Activated CD8-positive, alpha-beta T cell treated with anti-CD3 and anti-CD28 coated beads, Interleukin-2, amount 10 ng/mL, durations not matched to agents 7 days and 5 days (primary cell): ENCODE results near the gene MYOM1. TPM values are rescaled to one million over a fixed set of nuclear protein-coding genes. Genes with fewer than 3 reads are reported as not detected.
"Not testable (repeated sequence)": the region's sequence is repeated elsewhere in the genome, so short reads cannot be mapped to it uniquely, and the experiment has no call there.

ENCODE experiments used
- ATAC-seq: fragments of 150-1000 bp; cut with Tn5 transposase; one replicate; pipeline ENCODE4 v1.10.0; 2021; ENCODE audit warnings: moderate library complexity
- CTCF ChIA-PET: fragments of 350-600 bp; sonication (Branson Sonifier 250); formaldehyde crosslinking; loops from one replicate; lab custom pipeline; 2021; ENCODE audit warnings: antibody characterized with exemption; lab: Charles Lee
- POLR2A ChIA-PET: fragments of 350-600 bp; sonication (Branson Sonifier 250); formaldehyde crosslinking; loops from one replicate; lab custom pipeline; 2021; ENCODE audit warnings: antibody characterized with exemption; lab: Charles Lee
- DNase-seq: peaks from one replicate; pipeline ENCODE4 v3.0.0-alpha.2; 2020
- H3K27ac Mint-ChIP-seq: one replicate; pipeline ENCODE4 v1.8.0; 2021; ENCODE audit warnings: mild to moderate bottlenecking, mixed read lengths
- H3K27me3 Mint-ChIP-seq: one replicate; pipeline ENCODE4 v1.8.0; 2021; ENCODE audit warnings: low read depth, mixed read lengths
- H3K36me3 Mint-ChIP-seq: one replicate; pipeline ENCODE4 v1.8.0; 2021; ENCODE audit warnings: low read depth, mixed read lengths
- H3K4me1 Mint-ChIP-seq: one replicate; pipeline ENCODE4 v1.8.0; 2021; ENCODE audit warnings: low read depth, mixed read lengths
- H3K4me3 Mint-ChIP-seq: one replicate; pipeline ENCODE4 v1.8.0; 2021; ENCODE audit warnings: mild to moderate bottlenecking, mixed read lengths
- H3K9me3 Mint-ChIP-seq: one replicate; pipeline ENCODE4 v1.8.0; 2022; ENCODE audit warnings: mixed read lengths; ENCODE audit not compliant: insufficient read depth
- total RNA-seq, 2 experiments: library from RNA; stranded (reverse); gene quantifications; one replicate each; pipeline ENCODE4 v1.2.3, GENCODE V29; 2021

Gene MYOM1
- total RNA-seq, 2 experiments from 2014 or later: 1.3 to 1.5 TPM

GRCh38 chr18:3234457-3234856, 14.7 kb upstream of the MYOM1 start:
- Mint-ChIP-seq H3K9me3 (no peaks in the 10 kb centered on the region), H3K4me3 (no peak overlapping the region), H3K4me1 (peaks cover 5% of the 10 kb centered on the region), H3K36me3 (no peaks in the 10 kb centered on the region), H3K27me3 (no peaks in the 10 kb centered on the region), H3K27ac (no peak overlapping the region)
- ChIA-PET CTCF (interaction anchor here (0.6 to 1.2 kb wide), 4 partner anchors 9 to 468 kb away, joined by 3 to 4 read pairs (median 3); no protein-coding TSS in a partner anchor), POLR2A (interaction anchor here (1.4 kb wide), 1 partner anchor 11 kb away, joined by 6 read pairs; no protein-coding TSS in a partner anchor)
- DNase-seq (no peak), ATAC-seq (no peak)

GRCh38 chr18:3233433-3234168, 13.8 kb upstream of the MYOM1 start:
- no peaks in the 10 kb centered on the region for H3K36me3 Mint-ChIP-seq
- H3K27me3 Mint-ChIP-seq: no peaks in the 10 kb centered on the region
- no peaks in the 10 kb centered on the region for H3K9me3 Mint-ChIP-seq
- POLR2A ChIA-PET: interaction anchor here (0.5 to 1.4 kb wide), 2 partner anchors 12 to 16 kb away, joined by 3 to 6 read pairs; no protein-coding TSS in a partner anchor
- no peak for DNase-seq
- H3K4me3 Mint-ChIP-seq: no peak overlapping the region
- CTCF ChIA-PET: interaction anchor here (0.9 to 1.2 kb wide), 2 partner anchors 10 to 12 kb away, joined by 3 to 4 read pairs; no protein-coding TSS in a partner anchor
- no peak for ATAC-seq
- no peak overlapping the region for H3K27ac Mint-ChIP-seq
- peaks cover 5% of the 10 kb centered on the region for H3K4me1 Mint-ChIP-seq

- H3K4me3 Mint-ChIP-seq: no peak overlapping the region
- no peaks in the 10 kb centered on the region for H3K36me3 Mint-ChIP-seq
- ChIA-PET POLR2A (no interaction called here), CTCF (interaction anchor here (0.9 kb wide), 1 partner anchor 11 kb away, joined by 3 read pairs; no protein-coding TSS in a partner anchor)
- H3K27ac Mint-ChIP-seq: no peak overlapping the region
- no peak for DNase-seq
- no peaks in the 10 kb centered on the region for H3K27me3 Mint-ChIP-seq
- peaks cover 5% of the 10 kb centered on the region for H3K4me1 Mint-ChIP-seq
- H3K9me3 Mint-ChIP-seq: no peaks in the 10 kb centered on the region
- no peak for ATAC-seq
Measured at GRCh38 chr18:3233004-3233403, 13.2 kb upstream of the MYOM1 start.

- Mint-ChIP-seq H3K36me3 (no peaks in the 10 kb centered on the region), H3K27ac (no peak overlapping the region), H3K9me3 (no peaks in the 10 kb centered on the region), H3K27me3 (no peaks in the 10 kb centered on the region), H3K4me3 (no peak overlapping the region), H3K4me1 (peaks cover 5% of the 10 kb centered on the region)
- ChIA-PET POLR2A (no interaction called here), CTCF (interaction anchor here (0.7 kb wide), 1 partner anchor 34 kb away, joined by 3 read pairs; no protein-coding TSS in a partner anchor)
- ATAC-seq (no peak), DNase-seq (no peak)
Measured at GRCh38 chr18:3230401-3231334, 10.9 kb upstream of the MYOM1 start.

- POLR2A ChIA-PET: no interaction called here
- CTCF ChIA-PET: interaction anchor here (0.6 to 2.2 kb wide), 2 partner anchors 8 to 13 kb away, joined by 3 to 6 read pairs; no protein-coding TSS in a partner anchor
- DNase-seq: no peak
- Mint-ChIP-seq H3K27ac (no peak overlapping the region), H3K27me3 (no peaks in the 10 kb centered on the region), H3K4me1 (peaks cover 5% of the 10 kb centered on the region), H3K9me3 (no peaks in the 10 kb centered on the region), H3K4me3 (no peak overlapping the region), H3K36me3 (no peaks in the 10 kb centered on the region)
- no peak for ATAC-seq
Measured at GRCh38 chr18:3226048-3226447, 6.3 kb upstream of the MYOM1 start.

- no peaks in the 10 kb centered on the region for H3K27me3 Mint-ChIP-seq
- no peaks in the 10 kb centered on the region for H3K36me3 Mint-ChIP-seq
- no peak overlapping the region for H3K27ac Mint-ChIP-seq
- CTCF ChIA-PET: interaction anchor here (0.6 to 2.2 kb wide), 3 partner anchors 9 to 115 kb away, joined by 3 to 6 read pairs (median 3); no protein-coding TSS in a partner anchor
- POLR2A ChIA-PET: interaction anchor here (0.7 kb wide), 1 partner anchor 38 kb away, joined by 3 read pairs; no protein-coding TSS in a partner anchor
- H3K4me3 Mint-ChIP-seq: no peak overlapping the region
- H3K4me1 Mint-ChIP-seq: peaks cover 3% of the 10 kb centered on the region
- H3K9me3 Mint-ChIP-seq: no peaks in the 10 kb centered on the region
- ATAC-seq: no peak
- no peak for DNase-seq
Measured at GRCh38 chr18:3225588-3225987, 5.8 kb upstream of the MYOM1 start.

GRCh38 chr18:3224223-3224622, 4.5 kb upstream of the MYOM1 start:
- no peak overlapping the region for H3K4me3 Mint-ChIP-seq
- no peaks in the 10 kb centered on the region for H3K4me1 Mint-ChIP-seq
- no peaks in the 10 kb centered on the region for H3K9me3 Mint-ChIP-seq
- ATAC-seq (no peak), DNase-seq (no peak)
- no peak overlapping the region for H3K27ac Mint-ChIP-seq
- H3K36me3 Mint-ChIP-seq: no peaks in the 10 kb centered on the region
- POLR2A ChIA-PET: no interaction called here
- H3K27me3 Mint-ChIP-seq: no peaks in the 10 kb centered on the region
- CTCF ChIA-PET: interaction anchor here (0.6 kb wide), 1 partner anchor 73 kb away, joined by 3 read pairs; no protein-coding TSS in a partner anchor

GRCh38 chr18:3223356-3223755, 3.6 kb upstream of the MYOM1 start:
- Mint-ChIP-seq H3K36me3 (no peaks in the 10 kb centered on the region), H3K4me3 (no peak overlapping the region), H3K9me3 (no peaks in the 10 kb centered on the region), H3K27ac (no peak overlapping the region), H3K4me1 (no peaks in the 10 kb centered on the region), H3K27me3 (no peaks in the 10 kb centered on the region)
- ChIA-PET POLR2A (no interaction called here), CTCF (interaction anchor here (1.0 kb wide), 1 partner anchor 94 kb away, joined by 5 read pairs; no protein-coding TSS in a partner anchor)
- ATAC-seq: no peak
- DNase-seq: no peak

- DNase-seq (no peak), ATAC-seq (no peak)
- H3K4me3 Mint-ChIP-seq: no peak overlapping the region
- POLR2A ChIA-PET: interaction anchor here (0.9 kb wide), 1 partner anchor 10 kb away, joined by 3 read pairs; no protein-coding TSS in a partner anchor
- CTCF ChIA-PET: interaction anchor here (0.8 to 1.4 kb wide), 5 partner anchors 8 to 93 kb away, joined by 3 to 5 read pairs (median 3); no protein-coding TSS in a partner anchor
- no peaks in the 10 kb centered on the region for H3K36me3 Mint-ChIP-seq
- no peak overlapping the region for H3K27ac Mint-ChIP-seq
- H3K4me1 Mint-ChIP-seq: no peaks in the 10 kb centered on the region
- H3K27me3 Mint-ChIP-seq: no peaks in the 10 kb centered on the region
- H3K9me3 Mint-ChIP-seq: no peaks in the 10 kb centered on the region
Measured at GRCh38 chr18:3221496-3221895, 1.7 kb upstream of the MYOM1 start.

- H3K9me3 Mint-ChIP-seq, H3K4me1 Mint-ChIP-seq, DNase-seq, H3K36me3 Mint-ChIP-seq, H3K27me3 Mint-ChIP-seq, ATAC-seq, H3K27ac Mint-ChIP-seq, H3K4me3 Mint-ChIP-seq: not testable (repeated sequence)
- ChIA-PET CTCF (interaction anchor here (1.0 to 1.4 kb wide), 3 partner anchors 10 to 92 kb away, joined by 3 to 5 read pairs (median 3); no protein-coding TSS in a partner anchor), POLR2A (interaction anchor here (0.9 kb wide), 1 partner anchor 9 kb away, joined by 3 read pairs; no protein-coding TSS in a partner anchor)
Measured at GRCh38 chr18:3220868-3221267, 1.1 kb upstream of the MYOM1 start.

GRCh38 chr18:3219241-3219630, 532 bp downstream of the MYOM1 start:
- Mint-ChIP-seq H3K27ac (no peak overlapping the region), H3K4me3 (no peak overlapping the region), H3K9me3 (no peaks in the 10 kb centered on the region), H3K27me3 (no peaks in the 10 kb centered on the region), H3K36me3 (no peaks in the 10 kb centered on the region), H3K4me1 (no peaks in the 10 kb centered on the region)
- POLR2A ChIA-PET: no interaction called here
- ATAC-seq: no peak
- DNase-seq: no peak
- CTCF ChIA-PET: interaction anchor here (1.0 to 1.2 kb wide), 2 partner anchors 27 kb away, joined by 3 read pairs; no protein-coding TSS in a partner anchor
